Measurements from ENCODE around the gene HS3ST3B1. TPM values are rescaled to one million over a fixed set of nuclear protein-coding genes. Genes with fewer than 3 reads are reported as not detected.

HS3ST3B1 gene
- total and polyA plus RNA-seq, 2 of the 4 experiments (the other 2 are of a cell fraction): 3.1 to 4.3 TPM

DNA sequence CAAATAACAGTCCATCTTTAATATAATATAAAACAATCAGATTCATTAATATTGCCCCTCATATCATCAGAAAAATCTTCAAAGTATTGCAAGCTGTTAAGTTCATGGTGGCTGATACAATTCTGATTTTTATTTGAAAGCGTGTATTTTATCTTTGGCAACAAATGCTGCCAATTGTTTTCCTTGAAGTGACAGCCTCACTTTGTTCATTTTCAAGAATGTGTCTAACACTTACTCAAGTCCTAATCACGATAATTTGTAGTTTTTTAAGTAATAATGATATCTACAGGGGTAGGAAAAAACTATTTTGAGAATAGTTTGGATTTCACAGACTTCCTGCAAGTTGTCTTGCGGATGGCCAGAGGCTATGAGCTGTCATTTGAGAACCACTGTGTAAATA is 75.8 kb downstream of the HS3ST3B1 start:
- H3K9me3 ChIP-seq (ENCODE audit: control insufficient read depth, insufficient read depth, low read length): no peaks in the 10 kb centered on the region
- TF ChIP-seq RCOR1 (IDR thresholded peaks at IDR 0.05; ENCODE audit: insufficient replicate concordance, low read length) (no peak), SMC3 (IDR thresholded peaks at IDR 0.05; ENCODE audit: low read depth, low read length) (no peak), POLR2A (IDR thresholded peaks at IDR 0.05; ENCODE audit: low read depth, low read length) (no peak), RAD21 (IDR thresholded peaks at IDR 0.05; ENCODE audit: low read length) (no peak), CEBPB (IDR thresholded peaks at IDR 0.05; ENCODE audit: low read depth, low read length) (no peak), FOS (IDR thresholded peaks at IDR 0.05; ENCODE audit: low read depth, low read length) (no peak), NFE2L2 (IDR thresholded peaks at IDR 0.05; ENCODE audit: low read depth, low read length) (no peak), ELK1 (IDR thresholded peaks at IDR 0.05; ENCODE audit: borderline replicate concordance, low read depth, low read length) (no peak), RFX5 (IDR thresholded peaks at IDR 0.05; ENCODE audit: low read depth, low read length) (no peak), MAFK (IDR thresholded peaks at IDR 0.05; ENCODE audit: low read depth, low read length) (no peak), CHD1 (IDR thresholded peaks at IDR 0.05; ENCODE audit: low read depth, low read length) (no peak), BHLHE40 (IDR thresholded peaks at IDR 0.05; ENCODE audit: low read depth, low read length) (no peak), MAZ (IDR thresholded peaks at IDR 0.05; ENCODE audit: borderline replicate concordance, low read depth, low read length) (no peak), MXI1 (IDR thresholded peaks at IDR 0.05; ENCODE audit: borderline replicate concordance, low read depth, low read length) (no peak), USF2 (IDR thresholded peaks at IDR 0.05; ENCODE audit: low read depth, low read length) (no peak), CTCF (conservative IDR thresholded peaks at IDR 0.05; ENCODE audit: low read depth, low read length) (no peak)
- no peak overlapping the region for H4K91ac ChIP-seq (ENCODE audit: insufficient read depth, low read depth, low read length)
- intact Hi-C loops (cut with micrococcal nuclease): no loop called here
- no TSS peak for BruUV-seq (replicated peaks)
- H2BK5ac ChIP-seq (ENCODE audit: low read depth, low read length, poor library complexity, severe bottlenecking): no peak overlapping the region
- ChIA-PET POLR2A (ENCODE audit: unreplicated experiment) (no interaction called here), CTCF (interaction anchor here (0.9 kb wide), 1 partner anchor 8 kb away, joined by 3 read pairs; no protein-coding TSS in a partner anchor)
- DNase-seq: no peak
- no peak overlapping the region for H3K4me2 ChIP-seq (ENCODE audit: low read depth, low read length)
- H2BK20ac ChIP-seq (ENCODE audit: low read depth, low read length): no peak overlapping the region
- no peak overlapping the region for H3K27ac ChIP-seq (ENCODE audit: insufficient read depth, low read length)
- no peak overlapping the region for H2AFZ ChIP-seq (replicated peaks; ENCODE audit: low read length, poor library complexity)
- dilution Hi-C loops (cut with HindIII; ENCODE audit: low sequenced_read_pairs, unreplicated experiment): no loop called here
- H3K36me3 ChIP-seq (ENCODE audit: control insufficient read depth, insufficient read depth, low read length): no peaks in the 10 kb centered on the region
- H3K56ac ChIP-seq (ENCODE audit: extremely low read depth, insufficient read depth, low read length): no peak overlapping the region
- ATAC-seq (ENCODE audit: low read depth): no peak
- no peak overlapping the region for H4K8ac ChIP-seq (ENCODE audit: low read depth in 2 of 2, low read length in 2 of 2)
- H2AK5ac ChIP-seq (ENCODE audit: low read depth, low read length): no peak overlapping the region
- no peak overlapping the region for H3K23ac ChIP-seq (ENCODE audit: low read depth, low read length)
- no peak overlapping the region for H3K4ac ChIP-seq (ENCODE audit: low read depth, low read length)
- H2AK9ac ChIP-seq (replicated peaks; ENCODE audit: low read depth, low read length, poor library complexity): no peak overlapping the region
- H3K27me3 ChIP-seq (ENCODE audit: control insufficient read depth, insufficient read depth, low read length): no peaks in the 10 kb centered on the region
- no peak overlapping the region for H3K14ac ChIP-seq (replicated peaks; ENCODE audit: low read depth, low read length)
- no peak overlapping the region for H2BK15ac ChIP-seq (ENCODE audit: low read depth, low read length)
- no peaks in the 10 kb centered on the region for H4K20me1 ChIP-seq (ENCODE audit: insufficient read depth, low read length)
- no peak overlapping the region for H3K4me3 ChIP-seq (ENCODE audit: insufficient read depth, low read depth, low read length)
- no peak overlapping the region for H4K5ac ChIP-seq (ENCODE audit: low read depth, low read length)
- H2BK120ac ChIP-seq (ENCODE audit: low read depth, low read length): no peak overlapping the region
- H3K9ac ChIP-seq (ENCODE audit: low read depth, low read length): no peak overlapping the region
- H3K79me1 ChIP-seq (ENCODE audit: low read depth in 1 of 2, low read length in 2 of 2): no peaks in the 10 kb centered on the region
- in situ Hi-C loops (cut with MboI; ENCODE audit: low sequenced_read_pairs): no loop called here
- no CpG with 5 or more reads among the region's 3 CpGs for WGBS, 2 experiments (ENCODE audit: extremely low coverage in 2 of 2, insufficient read length in 1 of 2)
- H3K9me1 ChIP-seq (ENCODE audit: insufficient read depth, low read length): peaks cover 4% of the 10 kb centered on the region
- H3K18ac ChIP-seq (ENCODE audit: low read depth, low read length): no peak overlapping the region
- peaks cover 11% of the 10 kb centered on the region for H3K4me1 ChIP-seq (ENCODE audit: control insufficient read depth, insufficient read depth, low read length)
